MM.1S (cell line): ENCODE data around the gene SON.
"Not testable (repeated sequence)": the region's sequence is repeated elsewhere in the genome, so short reads cannot be mapped to it uniquely, and the experiment has no call there.

Source experiments
- DNase-seq: peaks from one replicate; pipeline ENCODE4 v3.0.0-alpha.2; 2015
- H2AFZ ChIP-seq: fragments of 300-600 bp; sonication (generic); 2 replicates; pipeline ENCODE4 v1.6.0; 2016; ENCODE audit warnings: antibody characterized with exemption, low read length
- H3F3A ChIP-seq: fragments of 300-600 bp; sonication (generic); 2 replicates; pipeline ENCODE4 v1.6.1; 2016; ENCODE audit warnings: mild to moderate bottlenecking, antibody characterized with exemption, low read length, moderate library complexity, mixed read lengths; ENCODE audit not compliant: insufficient read depth
- H3K27ac ChIP-seq: fragments of 300-600 bp; sonication (generic); 2 replicates; pipeline ENCODE4 v1.5.1; 2016; ENCODE audit warnings: mild to moderate bottlenecking, low read length
- H3K27me3 ChIP-seq: fragments of 300-600 bp; sonication (generic); replicated peaks from 2 replicates; pipeline ENCODE4 v1.6.0; 2016; ENCODE audit warnings: low read length; ENCODE audit not compliant: insufficient read depth
- H3K36me3 ChIP-seq: fragments of 300-600 bp; sonication (generic); replicated peaks from 2 replicates; pipeline ENCODE4 v1.6.1; 2016; ENCODE audit warnings: mild to moderate bottlenecking, low read length, mixed read lengths; ENCODE audit not compliant: insufficient read depth
- H3K4me1 ChIP-seq: fragments of 300-600 bp; sonication (generic); 2 replicates; pipeline ENCODE4 v1.6.1; 2016; ENCODE audit warnings: low read length, mixed read lengths
- H3K4me2 ChIP-seq: fragments of 300-600 bp; sonication (generic); 2 replicates; pipeline ENCODE4 v1.6.0; 2016; ENCODE audit warnings: low read depth, low read length
- H3K4me3 ChIP-seq: fragments of 300-600 bp; sonication (generic); 2 replicates; pipeline ENCODE4 v1.5.1; 2016; ENCODE audit warnings: low read length, mixed read lengths
- H3K79me2 ChIP-seq: fragments of 300-600 bp; sonication (generic); 2 replicates; pipeline ENCODE4 v1.6.1; 2016; ENCODE audit warnings: mixed run types, low read length, mixed read lengths
- H3K9ac ChIP-seq: fragments of 300-600 bp; sonication (generic); 2 replicates; pipeline ENCODE4 v1.6.1; 2016; ENCODE audit warnings: low read length, mixed read lengths
- H3K9me2 ChIP-seq: fragments of 300-600 bp; sonication (generic); replicated peaks from 2 replicates; pipeline ENCODE4 v1.6.1; 2016; ENCODE audit warnings: mild to moderate bottlenecking, low read length, mixed read lengths; ENCODE audit not compliant: insufficient read depth
- H3K9me3 ChIP-seq: fragments of 300-600 bp; sonication (generic); replicated peaks from 2 replicates; pipeline ENCODE4 v1.6.1; 2016; ENCODE audit warnings: mild to moderate bottlenecking, low read length, mixed read lengths; ENCODE audit not compliant: insufficient read depth
- H4K20me1 ChIP-seq: fragments of 300-600 bp; sonication (generic); 2 replicates; pipeline ENCODE4 v1.6.1; 2016; ENCODE audit warnings: mild to moderate bottlenecking, low read length, moderate library complexity, mixed read lengths; ENCODE audit not compliant: insufficient read depth
- EZH2 ChIP-seq: fragments of 300-600 bp; sonication (generic); optimal IDR thresholded peaks from 2 replicates; pipeline ENCODE3; 2017; ENCODE audit warnings: low read depth, mild to moderate bottlenecking, antibody characterized with exemption, low read length, mixed read lengths
- EZH2phosphoT487 ChIP-seq: fragments of 300-600 bp; sonication (generic); IDR thresholded peaks from 2 replicates; pipeline ENCODE4 v1.6.1; 2018; ENCODE audit warnings: antibody characterized with exemption, low read length
- TF ChIP-seq, protein P1 (sequence below): fragments of 300-600 bp; sonication (generic); IDR thresholded peaks from 2 replicates; pipeline ENCODE4 v1.5.1; 2016; ENCODE audit warnings: antibody characterized with exemption, low read length, mixed read lengths

Gene SON

DNA sequence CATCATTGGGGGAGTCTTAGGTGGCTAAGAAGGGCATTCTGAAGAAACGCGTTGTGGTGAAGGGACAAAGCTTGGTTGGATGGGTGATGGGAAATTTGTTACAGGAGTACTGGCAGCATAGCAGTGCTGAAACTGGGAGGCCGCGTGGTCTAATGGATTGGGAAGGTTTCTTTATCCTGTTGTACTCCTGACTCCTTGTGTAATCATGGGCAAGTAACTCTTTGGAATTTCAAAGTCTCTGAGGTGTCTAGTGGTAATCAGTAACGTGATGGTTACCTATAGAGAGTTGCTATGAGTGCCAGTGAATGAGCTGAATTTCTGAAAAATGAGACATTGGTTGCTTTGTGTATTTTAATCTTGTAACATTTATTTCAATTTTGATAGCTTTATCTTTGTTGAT lies 27.2 kb downstream of the SON start:
- no peak overlapping the region for H3K4me3 ChIP-seq
- H4K20me1 ChIP-seq: peaks cover 5% of the 10 kb centered on the region
- peaks cover 21% of the 10 kb centered on the region for H3K36me3 ChIP-seq
- H2AFZ ChIP-seq: no peak overlapping the region
- no peaks in the 10 kb centered on the region for H3K9me2 ChIP-seq
- no peak for TF ChIP-seq EZH2
- TF ChIP-seq EZH2phosphoT487: no peak
- TF ChIP-seq, protein P1, sequence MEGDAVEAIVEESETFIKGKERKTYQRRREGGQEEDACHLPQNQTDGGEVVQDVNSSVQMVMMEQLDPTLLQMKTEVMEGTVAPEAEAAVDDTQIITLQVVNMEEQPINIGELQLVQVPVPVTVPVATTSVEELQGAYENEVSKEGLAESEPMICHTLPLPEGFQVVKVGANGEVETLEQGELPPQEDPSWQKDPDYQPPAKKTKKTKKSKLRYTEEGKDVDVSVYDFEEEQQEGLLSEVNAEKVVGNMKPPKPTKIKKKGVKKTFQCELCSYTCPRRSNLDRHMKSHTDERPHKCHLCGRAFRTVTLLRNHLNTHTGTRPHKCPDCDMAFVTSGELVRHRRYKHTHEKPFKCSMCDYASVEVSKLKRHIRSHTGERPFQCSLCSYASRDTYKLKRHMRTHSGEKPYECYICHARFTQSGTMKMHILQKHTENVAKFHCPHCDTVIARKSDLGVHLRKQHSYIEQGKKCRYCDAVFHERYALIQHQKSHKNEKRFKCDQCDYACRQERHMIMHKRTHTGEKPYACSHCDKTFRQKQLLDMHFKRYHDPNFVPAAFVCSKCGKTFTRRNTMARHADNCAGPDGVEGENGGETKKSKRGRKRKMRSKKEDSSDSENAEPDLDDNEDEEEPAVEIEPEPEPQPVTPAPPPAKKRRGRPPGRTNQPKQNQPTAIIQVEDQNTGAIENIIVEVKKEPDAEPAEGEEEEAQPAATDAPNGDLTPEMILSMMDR: no peak
- H3K4me1 ChIP-seq: no peaks in the 10 kb centered on the region
- no peak overlapping the region for H3K9ac ChIP-seq
- H3K79me2 ChIP-seq: peaks cover 59% of the 10 kb centered on the region
- no peak overlapping the region for H3K27ac ChIP-seq
- no peak overlapping the region for H3K4me2 ChIP-seq
- H3F3A ChIP-seq: peaks cover 18% of the 10 kb centered on the region
- no peaks in the 10 kb centered on the region for H3K9me3 ChIP-seq
- DNase-seq: no peak
- H3K27me3 ChIP-seq: no peaks in the 10 kb centered on the region

DNA sequence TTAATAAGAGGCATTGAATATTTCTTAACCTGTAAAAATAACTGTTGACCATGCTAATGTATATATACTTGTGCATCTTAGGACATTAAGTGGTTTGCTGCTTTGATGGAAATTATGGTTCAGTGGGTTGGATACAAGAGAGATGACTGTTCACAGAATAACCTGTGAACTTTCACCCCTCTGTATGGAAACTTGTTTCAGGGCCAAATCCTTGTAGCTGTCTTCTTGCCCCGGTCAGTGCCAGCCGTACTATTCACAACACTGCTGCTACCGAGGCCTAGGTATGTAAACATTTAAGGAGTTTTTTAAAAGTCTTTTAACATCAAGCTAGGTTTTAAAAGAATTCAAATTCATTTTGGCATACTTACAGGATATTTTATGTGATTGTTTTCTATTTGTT lies 29.5 kb downstream of the SON start:
- Histone ChIP-seq H2AFZ (no peak overlapping the region), H3K36me3 (peaks cover 27% of the 10 kb centered on the region), H3K4me1 (no peaks in the 10 kb centered on the region), H4K20me1 (peaks cover 14% of the 10 kb centered on the region), H3K27me3 (no peaks in the 10 kb centered on the region), H3F3A (peaks cover 21% of the 10 kb centered on the region), H3K27ac (no peak overlapping the region), H3K9me3 (no peaks in the 10 kb centered on the region), H3K4me3 (no peak overlapping the region), H3K4me2 (no peak overlapping the region), H3K79me2 (peaks cover 68% of the 10 kb centered on the region), H3K9ac (no peak overlapping the region), H3K9me2 (no peaks in the 10 kb centered on the region)
- TF ChIP-seq EZH2: no peak
- TF ChIP-seq, protein P1: no peak
- TF ChIP-seq EZH2phosphoT487: no peak
- no peak for DNase-seq

DNA sequence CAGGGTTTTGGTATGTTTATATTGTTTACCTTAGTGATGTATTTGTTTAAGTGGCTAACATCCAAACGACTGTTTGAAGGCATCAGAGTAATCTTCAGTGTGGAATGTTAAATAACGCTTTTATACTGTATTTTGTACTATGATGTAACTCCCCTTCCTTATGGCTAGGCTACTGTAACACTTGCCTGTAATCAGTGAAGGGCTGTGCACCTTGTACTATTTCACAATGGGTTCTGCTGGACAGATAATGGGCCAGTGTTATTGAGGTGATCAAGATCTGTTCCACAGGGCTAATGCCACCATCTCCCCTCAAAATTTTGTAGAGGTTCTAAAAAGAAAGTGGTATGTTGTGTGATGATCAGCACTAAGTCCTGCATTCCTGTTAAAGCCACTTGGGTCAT lies 33.9 kb downstream of the SON start:
- peaks cover 27% of the 10 kb centered on the region for H3K36me3 ChIP-seq
- H3K4me2 ChIP-seq, H3K9me2 ChIP-seq, H3K9me3 ChIP-seq, DNase-seq, H3K27ac ChIP-seq, H3K4me3 ChIP-seq, H3K9ac ChIP-seq, H3K4me1 ChIP-seq, H2AFZ ChIP-seq, H3K27me3 ChIP-seq, H4K20me1 ChIP-seq: not testable (repeated sequence)
- H3F3A ChIP-seq: peaks cover 44% of the 10 kb centered on the region
- H3K79me2 ChIP-seq: peaks cover 42% of the 10 kb centered on the region

DNA sequence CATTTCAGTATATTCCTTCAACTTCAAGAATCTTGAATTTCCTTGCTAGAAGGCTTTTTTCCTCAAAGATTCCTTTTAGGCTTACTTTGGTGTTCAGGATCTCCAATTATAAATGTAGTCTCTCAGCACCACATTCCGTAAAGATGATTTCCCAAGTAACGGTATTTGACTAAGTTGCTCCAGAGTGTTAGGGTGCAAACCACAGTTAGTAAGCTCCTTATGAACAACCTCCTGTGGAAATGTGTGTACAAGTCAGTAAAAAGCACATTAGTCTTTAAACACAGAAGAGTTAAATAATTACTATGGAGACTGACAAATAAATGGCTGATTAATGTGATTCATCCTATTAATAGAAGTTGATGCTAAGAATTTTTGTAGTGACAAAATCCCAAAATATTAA lies 35.4 kb downstream of the SON start:
- Histone ChIP-seq H2AFZ (no peak overlapping the region), H3K4me2 (no peak overlapping the region), H3K4me3 (no peak overlapping the region), H3K79me2 (peaks cover 33% of the 10 kb centered on the region), H3F3A (peaks cover 48% of the 10 kb centered on the region), H4K20me1 (peaks cover 9% of the 10 kb centered on the region), H3K36me3 (peaks cover 21% of the 10 kb centered on the region), H3K4me1 (no peaks in the 10 kb centered on the region), H3K9ac (no peak overlapping the region), H3K27me3 (no peaks in the 10 kb centered on the region), H3K27ac (no peak overlapping the region), H3K9me3 (no peaks in the 10 kb centered on the region), H3K9me2 (no peaks in the 10 kb centered on the region)
- DNase-seq: no peak
- TF ChIP-seq EZH2phosphoT487: no peak
- no peak for TF ChIP-seq EZH2
- TF ChIP-seq, protein P1: no peak
